GM12801 (cell line): ENCODE measurements around the gene ADAMTS19.

ENCODE experiments used
- CTCF ChIP-seq: IDR thresholded peaks from one replicate; pipeline ENCODE4 v1.5.1; 2011; ENCODE audit warnings: control low read depth; ENCODE audit not compliant: insufficient read length; ENCODE audit errors: extremely low read depth

ADAMTS19 gene

GRCh38 chr5:129768735-129769134 is 308.6 kb downstream of the ADAMTS19 start:
- no peak for TF ChIP-seq CTCF

GRCh38 chr5:129770024-129770820 is 310.1 kb downstream of the ADAMTS19 start:
- no peak for TF ChIP-seq CTCF

DNA sequence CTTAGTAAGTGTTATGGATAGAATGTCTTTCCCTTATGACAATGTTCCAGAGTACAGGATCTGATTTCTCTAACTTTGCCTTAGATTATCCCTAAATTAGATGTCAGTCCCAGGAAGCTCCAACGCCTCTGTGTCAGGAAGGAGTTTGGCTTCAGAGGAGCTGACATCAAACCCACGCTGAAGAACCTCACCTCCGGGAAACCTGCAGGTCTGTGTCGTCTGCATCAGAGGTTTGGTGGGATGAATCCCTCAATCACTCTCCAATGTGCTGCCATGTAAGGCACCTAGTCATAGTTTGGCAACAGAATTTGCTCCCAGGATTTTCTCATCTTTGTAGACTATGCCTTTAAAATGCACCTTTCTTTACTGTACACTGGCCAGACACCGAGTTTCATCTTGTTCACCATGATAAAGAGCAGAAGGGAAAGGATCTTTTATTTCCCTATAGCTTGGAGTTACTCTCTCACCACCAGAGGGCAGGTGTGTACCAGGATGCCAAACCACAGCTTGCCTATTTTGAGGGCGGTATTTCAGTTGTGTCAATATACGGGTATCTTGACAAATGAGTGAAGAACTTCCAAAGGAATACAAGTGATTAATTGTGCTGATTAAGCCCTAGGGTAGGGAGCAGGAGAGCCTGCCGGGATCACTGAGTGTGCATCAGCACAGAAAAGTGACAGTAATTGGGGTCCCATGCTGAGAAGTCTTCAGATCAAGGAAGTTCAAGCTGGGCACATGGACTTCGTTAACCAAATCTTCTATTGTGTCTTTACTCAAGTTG is 311.1 kb downstream of the ADAMTS19 start:
- TF ChIP-seq CTCF = no peak

GRCh38 chr5:129773376-129773775 is 313.3 kb downstream of the ADAMTS19 start:
- TF ChIP-seq CTCF = no peak

GRCh38 chr5:129781594-129781993 is 321.5 kb downstream of the ADAMTS19 start:
- TF ChIP-seq CTCF = no peak
